Panc1 (cell line): ENCODE measurements around the gene TNIK. TPM values are rescaled to one million over a fixed set of nuclear protein-coding genes. Genes with fewer than 3 reads are reported as not detected.

Experiments
- ATAC-seq: fragments of 200-7000 bp; cut with Tn5 transposase; 2 replicates; pipeline ENCODE4 v1.9.1; 2020; ENCODE audit warnings: mild to moderate bottlenecking, moderate library complexity
- BruUV-seq: library from RNA; stranded (reverse); fragments of 400-500 nt; replicated peaks from 2 replicates; lab custom pipeline; 2021; lab: Mats Ljungman, UMichigan
- CTCF ChIA-PET: fragments of 300-600 bp; sonication (Branson Sonifier 250); formaldehyde crosslinking; loops from one replicate; lab custom pipeline; 2022; ENCODE audit warnings: antibody characterized with exemption; lab: Charles Lee
- POLR2A ChIA-PET: fragments of 300-600 bp; sonication (Branson Sonifier 250); formaldehyde crosslinking; loops from one replicate; lab custom pipeline; 2022; ENCODE audit warnings: antibody characterized with exemption; lab: Charles Lee
- DNase-seq: peaks from one replicate; pipeline ENCODE4 v3.0.0-alpha.2; 2010; ENCODE audit warnings: low read depth, low spot score
- H3K27ac ChIP-seq: 2 replicates; pipeline ENCODE4 v1.5.1; 2011; ENCODE audit warnings: mild to moderate bottlenecking, low read length, inconsistent platforms
- H3K27me3 ChIP-seq: fragments of 200-500 bp; sonication (Bioruptor generic); 2 replicates; pipeline ENCODE4 v1.6.0; 2014; ENCODE audit warnings: low read length, inconsistent platforms; ENCODE audit not compliant: control insufficient read depth, insufficient read depth
- H3K36me3 ChIP-seq: fragments of 200-500 bp; sonication (Bioruptor generic); 2 replicates; pipeline ENCODE4 v1.5.1; 2014; ENCODE audit warnings: inconsistent platforms, mild to moderate bottlenecking, low read length, moderate library complexity; ENCODE audit not compliant: control insufficient read depth, insufficient read depth
- H3K4me1 ChIP-seq: 2 replicates; pipeline ENCODE4 v1.5.1; 2011; ENCODE audit warnings: inconsistent platforms, mild to moderate bottlenecking, low read length, moderate library complexity; ENCODE audit not compliant: control insufficient read depth, insufficient read depth
- H3K4me3 ChIP-seq, 2 experiments: 2 replicates each; pipeline ENCODE4 v1.5.1; 2011 to 2012; ENCODE audit warnings: low read depth in 2 of 2, low read length in 2 of 2, mild to moderate bottlenecking in 2 of 2, inconsistent platforms in 1 of 2, moderate library complexity in 1 of 2
- H3K9me3 ChIP-seq: fragments of 200-500 bp; sonication (Bioruptor generic); 2 replicates; pipeline ENCODE4 v1.5.1; 2014; ENCODE audit warnings: low read depth, mild to moderate bottlenecking, inconsistent platforms, low read length, moderate library complexity; ENCODE audit not compliant: control insufficient read depth, insufficient read depth
- CTCF ChIP-seq: fragments of 450-650 bp; IDR thresholded peaks from 2 replicates; pipeline ENCODE4 v1.5.1; 2017; ENCODE audit warnings: mild to moderate bottlenecking
- POLR2AphosphoS5 ChIP-seq: IDR thresholded peaks from 2 replicates; pipeline ENCODE4 v1.6.1; 2012; ENCODE audit warnings: mild to moderate bottlenecking, low read depth, low read length, moderate library complexity
- REST ChIP-seq, 2 experiments: IDR thresholded peaks; 2 replicates each; pipeline ENCODE4 v1.6.1; 2011 to 2012; ENCODE audit warnings: low read depth in 2 of 2, control low read depth in 1 of 2, low read length in 1 of 2, mild to moderate bottlenecking in 1 of 2, moderate library complexity in 1 of 2; ENCODE audit not compliant: insufficient read depth in 1 of 2
- SIN3A ChIP-seq: IDR thresholded peaks from 2 replicates; pipeline ENCODE4 v1.6.1; 2012; ENCODE audit warnings: low read depth, mild to moderate bottlenecking, low read length, moderate library complexity, borderline replicate concordance; ENCODE audit not compliant: insufficient read depth
- TCF7L2 ChIP-seq: IDR thresholded peaks from 2 replicates; pipeline ENCODE4 v1.6.1; 2011; ENCODE audit warnings: mild to moderate bottlenecking, low read depth, low read length, inconsistent platforms
- in situ Hi-C: cut with HindIII; loops from 2 replicates; pipeline ENCODE4 v1.10.0; 2016; ENCODE audit warnings: low sequenced_read_pairs, low pct_unique_long_range_greater_than_20kb
- intact Hi-C: fragments of 100-400 bp; cut with micrococcal nuclease; formaldehyde crosslinking; loops from one replicate; pipeline ENCODE4 v1.10.0; 2022; ENCODE audit not compliant: unreplicated experiment
- total RNA-seq: library from RNA; stranded (reverse); gene quantifications from one replicate; pipeline ENCODE4 v1.2.1, GENCODE V29; 2021; ENCODE audit not compliant: unreplicated experiment

TNIK gene
- total RNA-seq, 1 experiment from 2014 or later, result 1.9 TPM

- H3K4me3 ChIP-seq, result no peak overlapping the region
- BruUV-seq, result no TSS peak
Observed at GRCh38 chr3:171505822-171506333, 45.7 kb upstream of the TNIK start.

GRCh38 chr3:171504376-171504775 lies 44.2 kb upstream of the TNIK start:
- no TSS peak for BruUV-seq
- in situ Hi-C loops, result no loop called here

More at GRCh38 chr3:171505822-171506333, 45.7 kb upstream of the TNIK start:
- no peak for DNase-seq
- intact Hi-C loops, result no loop called here
- Histone ChIP-seq H3K36me3 (no peaks in the 10 kb centered on the region), H3K27ac (no peak overlapping the region), H3K27me3 (no peaks in the 10 kb centered on the region), H3K9me3 (0 out of 2 replicates have a peak, but pooled peaks cover 7% of the 10 kb centered on the region), H3K4me1 (no peaks in the 10 kb centered on the region)
- ATAC-seq, result no peak
- CTCF ChIA-PET, result no interaction called here
- in situ Hi-C loops, result no loop called here
- POLR2A ChIA-PET, result no interaction called here
- no peak for TF ChIP-seq POLR2AphosphoS5
- TF ChIP-seq REST (IDR thresholded peaks at IDR 0.05; ENCODE audit: insufficient read depth in 1 of 2, low read depth in 2 of 2, low read length in 1 of 2), result no peak
- no peak for TF ChIP-seq TCF7L2
- no peak for TF ChIP-seq SIN3A
- no peak for TF ChIP-seq CTCF

More at GRCh38 chr3:171504376-171504775, 44.2 kb upstream of the TNIK start:
- ChIA-PET POLR2A (no interaction called here), CTCF (no interaction called here)
- Histone ChIP-seq H3K27ac (no peak overlapping the region), H3K9me3 (0 out of 2 replicates have a peak, but pooled peaks cover 7% of the 10 kb centered on the region), H3K4me1 (no peaks in the 10 kb centered on the region), H3K36me3 (no peaks in the 10 kb centered on the region), H3K27me3 (no peaks in the 10 kb centered on the region), H3K4me3 (no peak overlapping the region)
- intact Hi-C loops, result no loop called here
- ATAC-seq, result no peak
- DNase-seq, result no peak
- TF ChIP-seq POLR2AphosphoS5 (no peak), SIN3A (no peak), CTCF (no peak), TCF7L2 (no peak), REST (IDR thresholded peaks at IDR 0.05; ENCODE audit: insufficient read depth in 1 of 2, low read depth in 2 of 2, low read length in 1 of 2) (no peak)
